ENCODE results near the gene OPRL1.
A peak's percentile ranks its signal among the peaks of the same experiment; 100 is the strongest.

The OPRL1 gene

GRCh38 chr20:64064145-64064698 lies 15.7 kb upstream of the OPRL1 start:
- peak overlapping the region; percentile 84 for H3K4me3 ChIP-seq (ENCODE audit: low read depth, low read length)
- POLR2A ChIA-PET, result interaction anchor here (0.5 to 0.6 kb wide), 2 partner anchors 124 to 539 kb away, joined by 3 to 4 read pairs; no protein-coding TSS in a partner anchor
- TF ChIP-seq, protein P1, sequence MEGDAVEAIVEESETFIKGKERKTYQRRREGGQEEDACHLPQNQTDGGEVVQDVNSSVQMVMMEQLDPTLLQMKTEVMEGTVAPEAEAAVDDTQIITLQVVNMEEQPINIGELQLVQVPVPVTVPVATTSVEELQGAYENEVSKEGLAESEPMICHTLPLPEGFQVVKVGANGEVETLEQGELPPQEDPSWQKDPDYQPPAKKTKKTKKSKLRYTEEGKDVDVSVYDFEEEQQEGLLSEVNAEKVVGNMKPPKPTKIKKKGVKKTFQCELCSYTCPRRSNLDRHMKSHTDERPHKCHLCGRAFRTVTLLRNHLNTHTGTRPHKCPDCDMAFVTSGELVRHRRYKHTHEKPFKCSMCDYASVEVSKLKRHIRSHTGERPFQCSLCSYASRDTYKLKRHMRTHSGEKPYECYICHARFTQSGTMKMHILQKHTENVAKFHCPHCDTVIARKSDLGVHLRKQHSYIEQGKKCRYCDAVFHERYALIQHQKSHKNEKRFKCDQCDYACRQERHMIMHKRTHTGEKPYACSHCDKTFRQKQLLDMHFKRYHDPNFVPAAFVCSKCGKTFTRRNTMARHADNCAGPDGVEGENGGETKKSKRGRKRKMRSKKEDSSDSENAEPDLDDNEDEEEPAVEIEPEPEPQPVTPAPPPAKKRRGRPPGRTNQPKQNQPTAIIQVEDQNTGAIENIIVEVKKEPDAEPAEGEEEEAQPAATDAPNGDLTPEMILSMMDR (IDR thresholded peaks at IDR 0.05; ENCODE audit: insufficient read depth, low read length, missing control alignments), result no peak
- no peak for DNase-seq (ENCODE audit: low read depth, low spot score)
- CTCF ChIA-PET, result interaction anchor here (0.6 to 1.9 kb wide), 6 partner anchors 17 to 56 kb away, joined by 3 to 10 read pairs (median 3); no protein-coding TSS in a partner anchor

GRCh38 chr20:64065062-64065973 lies 14.6 kb upstream of the OPRL1 start:
- POLR2A ChIA-PET, result interaction anchor here (1.0 kb wide), 1 partner anchor 14 kb away, joined by 3 read pairs; the partner anchor contains the start of genes OPRL1 and RGS19
- no peak overlapping the region for H3K4me3 ChIP-seq (ENCODE audit: low read depth, low read length)

DNA sequence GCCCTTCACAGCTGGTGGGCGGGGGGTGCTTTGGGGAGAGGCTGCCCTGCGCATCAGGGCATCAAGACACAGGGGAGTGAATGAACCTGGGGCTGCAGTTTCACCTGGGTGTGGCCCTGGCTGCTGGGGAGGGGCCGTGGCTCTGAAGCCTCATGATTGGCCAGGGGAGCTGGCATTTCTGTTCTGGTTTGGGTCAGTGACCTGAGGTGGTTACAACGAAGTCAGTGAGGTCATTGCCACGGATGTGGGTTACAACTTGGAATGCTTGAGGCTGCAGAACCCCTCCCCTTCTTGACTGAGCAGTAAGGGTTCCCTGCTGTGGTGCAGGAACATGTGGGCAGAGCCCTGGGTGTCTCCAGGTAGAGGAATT lies 13.9 kb upstream of the OPRL1 start:
- CTCF ChIA-PET, result interaction anchor here (0.8 to 1.6 kb wide), 5 partner anchors 8 to 55 kb away, joined by 3 to 4 read pairs (median 3); partner anchors contain the start of gene LKAAEAR1
- DNase-seq (ENCODE audit: low read depth, low spot score), result no peak

More at GRCh38 chr20:64065062-64065973, 14.6 kb upstream of the OPRL1 start:
- CTCF ChIA-PET, result interaction anchor here (0.9 to 1.9 kb wide), 6 partner anchors 17 to 56 kb away, joined by 3 to 10 read pairs (median 3); partner anchors contain the start of gene LKAAEAR1
- DNase-seq (ENCODE audit: low read depth, low spot score), result no peak
- TF ChIP-seq, protein P1 (IDR thresholded peaks at IDR 0.05; ENCODE audit: insufficient read depth, low read length, missing control alignments), result no peak

GRCh38 chr20:64067005-64067632 lies 12.8 kb upstream of the OPRL1 start:
- CTCF ChIA-PET, result interaction anchor here (1.0 to 2.1 kb wide), 4 partner anchors 8 to 16 kb away, joined by 3 to 6 read pairs (median 4); partner anchors contain the start of genes LKAAEAR1, OPRL1 and RGS19
- TF ChIP-seq, protein P1 (IDR thresholded peaks at IDR 0.05; ENCODE audit: insufficient read depth, low read length, missing control alignments), result no peak
- POLR2A ChIA-PET, result interaction anchor here (0.8 kb wide), 1 partner anchor 94 kb away, joined by 3 read pairs; no protein-coding TSS in a partner anchor
- no peak overlapping the region for H3K4me3 ChIP-seq (ENCODE audit: low read depth, low read length)
- no peak for DNase-seq (ENCODE audit: low read depth, low spot score)

More for the DNA sequence above, 13.9 kb upstream of the OPRL1 start:
- TF ChIP-seq, protein P1 (IDR thresholded peaks at IDR 0.05; ENCODE audit: insufficient read depth, low read length, missing control alignments), result no peak
- H3K4me3 ChIP-seq (ENCODE audit: low read depth, low read length), result no peak overlapping the region
- POLR2A ChIA-PET, result interaction anchor here (1.0 kb wide), 1 partner anchor 14 kb away, joined by 3 read pairs; the partner anchor contains the start of genes OPRL1 and RGS19

- ChIA-PET CTCF (interaction anchor here (0.7 to 2.1 kb wide), 4 partner anchors 7 to 29 kb away, joined by 3 to 6 read pairs (median 4); partner anchors contain the start of genes LKAAEAR1, OPRL1 and RGS19), POLR2A (no interaction called here)
- no peak overlapping the region for H3K4me3 ChIP-seq (ENCODE audit: low read depth, low read length)
- DNase-seq (ENCODE audit: low read depth, low spot score), result no peak
- TF ChIP-seq, protein P1 (IDR thresholded peaks at IDR 0.05; ENCODE audit: insufficient read depth, low read length, missing control alignments), result no peak
These were observed 12.1 kb upstream of the OPRL1 start for GRCh38 chr20:64067733-64068307.
